SK-N-MC (cell line): ENCODE measurements around the gene KPNA4.

Source experiments
- EZH2 ChIP-seq: fragments of 200-600 bp; sonication (generic); IDR thresholded peaks from one replicate; pipeline ENCODE4 v1.6.1; 2017; ENCODE audit warnings: antibody characterized with exemption
- POLR2AphosphoS5 ChIP-seq: IDR thresholded peaks from 2 replicates; pipeline ENCODE4 v1.6.1; 2012; ENCODE audit warnings: mild to moderate bottlenecking, low read depth, low read length, borderline replicate concordance

DNA sequence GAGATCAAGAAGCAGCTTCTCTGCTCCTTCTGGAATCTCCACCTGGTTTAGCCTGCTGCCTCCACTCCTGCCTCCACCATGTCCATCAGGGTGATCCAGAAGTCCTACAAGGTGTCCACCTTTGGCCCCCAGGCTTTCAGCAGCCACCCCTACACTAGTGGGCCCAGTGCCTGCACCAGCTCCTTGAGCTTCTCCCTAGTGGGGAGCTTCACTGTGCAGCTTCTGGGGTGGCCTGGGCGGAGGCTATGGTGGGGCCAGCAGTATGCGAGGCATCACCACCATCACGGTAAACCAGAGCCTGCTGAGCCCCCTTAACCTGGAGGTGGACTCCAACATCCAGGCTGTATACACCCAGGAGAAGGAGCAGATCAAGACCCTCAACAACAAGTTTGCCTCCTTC, 2.4 kb upstream of the KPNA4 start:
- TF ChIP-seq POLR2AphosphoS5 (no peak), EZH2 (no peak)
